Measurements from ENCODE around the gene KCNH1.

Gene KCNH1, protein sequence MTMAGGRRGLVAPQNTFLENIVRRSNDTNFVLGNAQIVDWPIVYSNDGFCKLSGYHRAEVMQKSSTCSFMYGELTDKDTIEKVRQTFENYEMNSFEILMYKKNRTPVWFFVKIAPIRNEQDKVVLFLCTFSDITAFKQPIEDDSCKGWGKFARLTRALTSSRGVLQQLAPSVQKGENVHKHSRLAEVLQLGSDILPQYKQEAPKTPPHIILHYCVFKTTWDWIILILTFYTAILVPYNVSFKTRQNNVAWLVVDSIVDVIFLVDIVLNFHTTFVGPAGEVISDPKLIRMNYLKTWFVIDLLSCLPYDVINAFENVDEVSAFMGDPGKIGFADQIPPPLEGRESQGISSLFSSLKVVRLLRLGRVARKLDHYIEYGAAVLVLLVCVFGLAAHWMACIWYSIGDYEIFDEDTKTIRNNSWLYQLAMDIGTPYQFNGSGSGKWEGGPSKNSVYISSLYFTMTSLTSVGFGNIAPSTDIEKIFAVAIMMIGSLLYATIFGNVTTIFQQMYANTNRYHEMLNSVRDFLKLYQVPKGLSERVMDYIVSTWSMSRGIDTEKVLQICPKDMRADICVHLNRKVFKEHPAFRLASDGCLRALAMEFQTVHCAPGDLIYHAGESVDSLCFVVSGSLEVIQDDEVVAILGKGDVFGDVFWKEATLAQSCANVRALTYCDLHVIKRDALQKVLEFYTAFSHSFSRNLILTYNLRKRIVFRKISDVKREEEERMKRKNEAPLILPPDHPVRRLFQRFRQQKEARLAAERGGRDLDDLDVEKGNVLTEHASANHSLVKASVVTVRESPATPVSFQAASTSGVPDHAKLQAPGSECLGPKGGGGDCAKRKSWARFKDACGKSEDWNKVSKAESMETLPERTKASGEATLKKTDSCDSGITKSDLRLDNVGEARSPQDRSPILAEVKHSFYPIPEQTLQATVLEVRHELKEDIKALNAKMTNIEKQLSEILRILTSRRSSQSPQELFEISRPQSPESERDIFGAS

DNA sequence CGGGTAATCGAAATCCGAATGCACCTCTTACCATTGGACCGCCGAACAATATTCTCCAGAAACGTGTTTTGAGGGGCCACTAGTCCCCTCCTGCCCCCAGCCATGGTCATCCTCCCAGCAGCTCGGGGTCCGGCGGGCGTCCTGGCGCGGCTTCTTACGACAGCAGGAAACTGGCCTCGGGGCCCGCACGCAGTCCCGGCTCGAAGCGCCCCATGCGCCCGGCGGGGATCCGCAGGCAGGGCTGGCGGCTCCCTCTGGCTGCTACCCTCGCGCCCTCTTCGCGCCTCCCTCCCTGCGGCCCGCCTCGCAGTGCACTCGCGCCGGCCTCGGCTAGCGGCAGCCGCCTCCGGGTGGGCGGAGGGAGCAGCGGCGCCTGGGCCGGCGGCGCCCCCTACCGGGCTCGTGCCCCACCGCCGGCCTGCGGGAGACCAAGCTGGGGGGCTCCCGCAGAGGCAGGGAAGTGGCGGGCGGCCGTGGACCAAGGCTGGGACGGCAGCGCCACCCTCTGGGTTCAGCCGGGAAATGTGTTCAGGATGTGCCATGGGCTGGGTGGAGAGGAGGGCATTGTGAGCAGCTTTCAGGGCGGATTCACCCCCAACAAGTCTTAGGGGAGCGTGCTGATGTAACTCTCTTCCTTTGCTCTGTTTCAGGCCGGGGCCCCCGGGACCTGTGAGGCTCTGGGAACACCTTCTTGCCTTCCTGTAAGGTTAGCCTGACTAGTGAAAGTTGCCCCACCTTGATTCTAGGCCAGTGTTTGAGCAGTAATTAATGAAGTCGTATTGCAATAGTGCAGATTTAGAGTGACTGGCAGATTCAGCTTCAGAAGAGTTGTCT, at the start of gene KCNH1:
Gene KCNH1 (minus strand): TSS at position 313 of the 834 bp plus-strand sequence. CDS start 203 bp downstream, at position 110.
- peak; percentile 95 for DNase-seq (ENCODE audit: low read depth, low spot score)

DNA sequence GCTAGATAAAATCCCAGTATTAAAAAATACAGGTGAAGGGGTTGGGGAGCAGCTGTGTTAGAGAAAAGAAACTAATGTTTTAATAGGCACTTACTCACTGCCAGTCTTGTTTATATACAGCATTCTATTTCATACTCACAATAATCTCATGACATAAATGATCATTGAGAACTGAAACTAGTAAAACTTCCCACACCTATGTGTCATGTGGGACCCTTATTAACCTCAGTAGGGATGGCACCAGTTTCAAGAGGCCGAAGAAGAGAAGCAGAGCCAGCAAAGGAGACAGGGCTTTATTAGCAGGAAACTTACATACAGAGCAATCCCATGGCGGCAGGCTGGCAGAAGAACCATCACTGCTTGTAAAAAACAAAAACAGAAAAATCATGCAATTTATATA, 48.8 kb upstream of the KCNH1 start:
- DNase-seq (ENCODE audit: low read depth, low spot score) = no peak

DNA sequence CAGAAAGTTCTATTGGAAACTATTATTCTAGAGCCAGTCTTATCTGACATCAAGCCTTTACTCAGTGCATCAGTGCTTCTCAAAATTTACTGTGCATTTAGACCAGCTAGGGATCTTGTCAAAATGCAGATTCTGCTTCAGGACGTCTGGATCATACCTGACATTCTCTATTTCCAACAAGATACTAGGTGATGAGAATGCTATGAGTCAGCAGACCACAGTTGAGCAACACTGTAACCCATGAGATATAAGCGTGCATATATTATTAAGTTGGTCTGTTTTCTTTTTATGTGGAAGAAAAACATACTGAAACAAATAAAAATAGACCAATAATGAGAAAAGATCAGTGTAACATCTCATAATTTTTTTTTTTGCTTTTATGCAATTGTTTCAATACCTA, 40.4 kb upstream of the KCNH1 start:
- no peak for DNase-seq (ENCODE audit: low read depth, low spot score)

DNA sequence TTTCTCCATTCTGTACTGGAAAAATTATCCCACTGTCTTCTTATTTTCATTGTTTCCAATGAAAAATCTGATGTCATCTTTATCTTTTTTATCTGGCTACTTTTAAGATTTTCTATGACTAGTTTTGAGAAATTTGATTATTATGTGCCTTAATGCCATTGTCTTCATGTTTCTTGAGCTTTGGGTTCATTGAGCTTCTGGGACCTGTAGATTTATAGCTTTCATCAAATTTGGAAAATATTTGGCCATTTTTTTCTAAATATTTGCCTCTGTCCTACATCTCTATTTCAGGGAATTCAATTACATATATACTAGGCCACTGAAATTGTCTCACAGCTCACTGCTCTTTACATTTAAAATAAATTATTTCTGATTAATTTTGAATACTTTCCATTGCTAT, 38.7 kb upstream of the KCNH1 start:
- DNase-seq (ENCODE audit: low read depth, low spot score) = no peak

DNA sequence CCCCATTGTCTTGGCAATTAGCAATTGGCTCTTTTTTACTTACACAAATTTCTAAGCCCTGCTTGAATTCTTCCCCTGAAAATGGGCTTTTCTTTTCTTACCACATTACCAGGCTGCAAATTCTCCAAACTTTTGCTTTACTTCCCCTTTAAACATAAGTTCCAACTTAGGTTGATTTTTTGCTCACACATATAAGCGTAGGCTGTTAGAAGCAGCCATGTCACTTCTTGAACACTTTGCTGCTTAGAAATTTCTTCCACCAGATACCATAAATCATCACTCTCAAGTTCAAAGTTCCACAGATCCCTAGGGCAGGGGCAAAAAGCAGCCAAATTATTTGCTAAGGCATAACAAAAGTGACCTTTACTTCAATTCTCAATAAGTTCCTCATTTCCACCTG, 35.4 kb upstream of the KCNH1 start:
- DNase-seq (ENCODE audit: low read depth, low spot score) = no peak

DNA sequence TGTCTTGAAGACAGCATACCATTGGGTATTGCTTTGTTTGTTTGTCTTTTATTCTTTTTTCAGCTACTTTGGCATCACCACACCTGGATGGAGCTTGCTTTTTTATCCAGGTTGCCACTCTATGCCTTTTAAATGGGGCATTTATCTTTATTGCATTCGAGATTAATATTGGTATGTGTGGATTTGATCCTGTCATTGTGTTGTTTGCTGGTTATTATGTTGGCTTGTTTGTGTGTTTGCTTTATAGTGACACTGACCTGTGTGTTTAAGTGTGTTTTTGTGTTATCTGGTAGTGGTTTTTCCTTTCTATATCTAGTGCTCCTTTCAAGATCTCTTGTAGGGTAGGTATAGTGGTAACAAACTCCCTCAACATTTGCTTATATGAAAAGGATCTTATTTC, 24.9 kb upstream of the KCNH1 start:
- no peak for DNase-seq (ENCODE audit: low read depth, low spot score)

DNA sequence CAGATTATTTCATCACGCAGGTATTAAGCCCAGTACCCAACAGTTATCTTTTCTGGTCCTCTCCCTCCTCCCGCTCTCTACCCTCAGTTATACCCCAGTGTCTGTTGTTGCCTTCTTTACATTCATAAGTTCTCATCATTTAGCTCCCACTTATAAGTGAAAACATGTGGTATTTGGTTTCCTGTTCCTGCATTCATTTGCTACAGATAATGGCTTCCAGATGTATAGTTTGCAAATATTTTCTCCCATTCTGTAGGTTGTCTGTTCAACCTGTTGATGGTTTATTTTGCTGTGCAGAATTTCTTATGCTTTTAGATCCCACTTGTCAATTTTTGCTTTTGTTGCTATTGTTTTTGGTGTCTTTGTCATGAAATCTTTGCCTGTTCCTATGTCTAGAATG, 21.1 kb upstream of the KCNH1 start:
- DNase-seq (ENCODE audit: low read depth, low spot score) = no peak

DNA sequence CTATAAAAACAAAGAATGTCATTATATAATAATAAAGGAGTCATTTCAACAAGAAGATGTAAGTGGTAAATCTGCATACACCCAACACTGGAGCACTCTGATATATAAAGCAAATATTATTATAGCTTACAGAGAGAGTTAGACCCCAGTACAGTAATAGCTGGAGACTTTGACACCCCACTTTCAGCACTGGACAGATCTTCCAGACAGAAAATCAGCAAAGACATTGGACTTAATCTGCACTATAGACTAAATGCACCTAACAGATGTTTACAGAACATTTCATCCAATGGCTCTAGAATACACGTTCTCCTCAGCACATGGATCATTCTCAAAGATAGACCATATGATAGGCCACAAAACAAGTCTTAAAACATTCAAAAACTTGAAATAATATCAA, 20.0 kb upstream of the KCNH1 start:
- no peak for DNase-seq (ENCODE audit: low read depth, low spot score)

DNA sequence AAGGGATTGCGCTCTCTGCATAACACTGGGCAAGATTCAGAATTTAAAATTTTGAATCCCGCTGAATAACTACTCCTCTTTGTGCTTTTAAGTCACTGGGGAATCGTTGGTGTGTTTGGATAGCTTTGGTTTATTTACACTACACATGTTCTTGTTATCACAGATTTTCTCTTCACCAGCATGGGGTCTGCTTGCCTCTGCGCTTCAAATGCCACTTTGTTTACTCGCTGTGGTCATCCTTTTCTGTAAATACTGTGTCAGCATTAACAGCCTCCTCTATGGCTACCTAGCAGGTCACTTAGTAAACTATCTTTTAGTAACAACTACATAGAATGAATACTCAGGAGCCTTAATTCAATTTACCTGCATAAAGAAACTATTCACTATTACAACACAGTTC, 14.4 kb upstream of the KCNH1 start:
- no peak for DNase-seq (ENCODE audit: low read depth, low spot score)

DNA sequence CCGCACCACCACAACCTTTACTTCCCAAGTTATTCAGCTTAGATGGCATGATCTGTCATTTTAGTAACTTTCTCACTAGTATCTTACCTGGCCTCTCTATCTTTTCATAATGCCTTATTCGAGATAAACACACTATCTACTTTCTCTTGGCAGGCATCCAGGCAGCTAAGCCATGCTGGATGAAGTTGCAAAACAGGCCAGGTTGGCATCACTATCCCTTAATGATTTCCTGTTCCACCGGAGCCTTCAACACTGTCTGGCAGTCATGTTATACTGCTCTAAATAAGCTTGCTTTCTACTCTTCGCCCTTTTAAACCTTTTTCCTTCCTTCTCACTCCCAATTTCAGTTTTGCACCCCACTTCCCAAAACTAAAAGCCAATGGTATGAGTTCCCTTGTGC, 12.0 kb upstream of the KCNH1 start:
- no peak for DNase-seq (ENCODE audit: low read depth, low spot score)

DNA sequence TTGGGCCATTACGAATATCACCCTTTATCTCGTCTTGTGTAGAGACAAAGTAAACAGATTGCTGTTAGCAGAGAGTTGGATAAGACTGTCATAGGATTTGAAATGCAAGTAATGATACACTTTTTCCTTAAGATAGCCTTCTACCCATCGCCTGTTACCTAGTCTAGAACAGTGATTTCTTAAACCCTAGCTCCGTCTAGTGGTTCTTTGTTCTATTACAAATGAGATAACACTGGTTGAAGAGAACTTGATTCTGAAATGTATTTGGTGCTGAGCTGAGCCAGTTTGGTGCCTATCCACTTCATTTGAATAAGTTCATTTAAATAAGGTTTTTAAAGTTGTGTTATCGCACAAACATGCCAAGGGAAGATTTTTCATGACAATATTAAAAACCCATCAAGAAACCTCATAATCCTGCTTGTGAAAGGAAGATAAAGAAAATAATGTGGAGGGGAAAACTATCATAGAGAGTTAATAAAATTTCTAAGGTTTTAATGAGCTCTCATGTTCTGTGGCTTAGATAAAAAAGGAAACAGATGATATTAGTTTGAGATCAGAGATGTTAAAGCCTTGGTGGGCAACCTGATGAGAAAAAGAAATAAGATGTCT, 1.5 kb upstream of the KCNH1 start:
- DNase-seq (ENCODE audit: low read depth, low spot score) = no peak

DNA sequence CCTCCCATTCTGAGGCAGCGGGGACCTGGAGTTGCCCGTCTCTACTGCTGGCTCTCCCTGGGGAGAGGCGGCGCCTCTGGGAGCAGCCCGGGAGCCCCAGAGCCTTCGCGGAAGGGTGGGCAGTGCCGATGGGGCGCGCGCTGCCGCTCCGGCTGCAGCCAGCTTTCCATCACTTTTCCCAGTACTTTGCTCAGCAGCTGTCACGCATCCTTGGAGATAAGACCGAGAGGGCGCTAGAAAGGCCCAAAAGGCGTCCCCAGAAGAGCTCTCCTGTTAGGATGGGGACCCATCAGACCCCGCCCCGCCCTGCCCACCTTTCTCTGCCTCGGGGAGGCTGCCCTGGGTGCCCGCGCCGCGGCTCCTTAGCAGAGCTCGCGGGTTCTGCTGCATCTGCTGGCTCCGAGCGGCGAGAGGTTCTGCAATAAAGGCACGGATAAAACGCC, 534 bp downstream of the KCNH1 start:
- no peak for DNase-seq (ENCODE audit: low read depth, low spot score)

DNA sequence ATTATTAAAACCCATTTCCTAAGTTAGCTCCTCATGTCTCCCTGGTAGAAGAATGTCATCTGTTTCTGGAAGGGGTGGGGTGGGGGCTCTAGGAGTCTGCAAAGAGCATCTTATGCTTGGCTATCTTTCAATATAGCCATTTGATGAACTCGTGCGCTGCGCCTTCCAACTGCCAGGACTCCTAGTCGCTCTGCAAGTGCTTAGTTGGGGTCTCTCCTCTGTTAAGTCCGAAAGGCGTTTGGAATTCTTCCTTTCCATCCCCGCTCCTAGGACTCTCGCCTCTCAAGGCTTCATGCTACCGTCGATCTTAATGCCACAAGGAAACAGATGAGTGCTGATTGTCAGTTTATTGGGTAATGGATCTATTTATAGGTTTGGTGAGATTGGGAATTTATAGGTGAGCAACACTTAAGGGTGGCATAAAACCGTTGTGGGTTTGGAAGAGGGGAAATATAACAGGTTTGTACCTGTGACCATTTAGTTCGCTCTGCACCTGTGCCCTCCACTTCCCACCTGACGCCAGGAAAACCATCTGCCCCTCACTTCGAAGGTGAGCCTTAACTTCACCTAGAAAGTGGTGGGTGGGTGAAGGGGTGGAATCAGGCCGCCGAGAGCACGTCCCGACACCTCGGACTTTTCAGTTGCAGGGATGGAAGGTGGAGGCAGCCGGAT, 1.1 kb downstream of the KCNH1 start:
- peak; percentile 4 for DNase-seq (ENCODE audit: low read depth, low spot score)

DNA sequence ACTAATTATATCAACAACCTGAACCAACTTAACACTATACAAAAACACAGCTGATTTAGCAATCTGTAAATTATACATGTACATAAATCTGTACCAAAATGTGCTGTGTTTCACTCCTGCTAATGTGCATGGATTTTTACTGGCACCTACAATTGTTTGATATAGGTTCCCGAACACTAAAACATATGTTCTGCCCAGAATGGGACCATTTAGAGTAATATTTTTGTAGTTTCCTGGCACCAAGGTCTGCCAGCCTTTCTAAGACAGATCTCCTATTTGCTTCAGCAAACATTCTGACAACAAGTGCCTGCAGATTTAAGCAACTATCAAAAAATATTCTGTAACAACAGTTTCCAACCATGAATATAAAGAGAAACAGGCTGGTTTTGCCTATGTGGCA, 4.2 kb downstream of the KCNH1 start:
- DNase-seq (ENCODE audit: low read depth, low spot score) = no peak

DNA sequence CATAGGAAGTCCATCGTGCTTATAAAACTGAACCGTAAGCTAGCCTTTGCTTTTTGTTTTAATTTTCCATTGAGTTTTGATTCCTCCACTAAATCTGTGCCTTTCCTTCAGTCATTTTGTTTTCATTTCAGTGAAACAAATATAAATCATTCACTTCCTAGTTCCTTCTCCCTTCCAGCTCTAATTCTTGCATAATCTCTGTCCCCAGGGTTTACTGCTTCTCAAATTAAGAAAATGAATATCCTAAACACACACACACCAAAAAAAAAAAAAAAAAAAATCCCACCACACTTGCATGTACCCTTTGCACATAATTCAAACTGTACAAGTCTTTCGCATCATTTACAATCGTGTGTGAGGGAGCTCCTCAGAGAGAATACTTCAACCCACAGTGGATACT, 6.8 kb downstream of the KCNH1 start:
- no peak for DNase-seq (ENCODE audit: low read depth, low spot score)

DNA sequence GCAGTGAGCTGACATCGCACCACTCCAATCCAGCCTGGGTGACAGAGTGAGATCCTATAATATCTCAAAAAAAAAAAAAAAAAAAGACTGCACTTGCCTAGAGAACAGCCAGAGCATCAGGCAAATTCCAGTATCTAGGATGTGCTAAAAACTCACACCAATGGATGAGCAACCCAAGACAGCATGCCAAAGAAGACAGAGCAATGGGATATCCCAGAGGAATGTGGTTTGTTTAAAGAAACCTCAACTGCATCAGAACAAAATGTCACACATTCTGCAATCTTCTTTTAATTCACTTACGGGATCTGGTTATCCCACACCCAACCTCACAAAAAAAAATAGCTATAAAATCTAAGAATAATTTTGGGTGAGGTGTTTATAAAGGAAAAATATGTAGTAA, 7.3 kb downstream of the KCNH1 start:
- DNase-seq (ENCODE audit: low read depth, low spot score) = no peak

DNA sequence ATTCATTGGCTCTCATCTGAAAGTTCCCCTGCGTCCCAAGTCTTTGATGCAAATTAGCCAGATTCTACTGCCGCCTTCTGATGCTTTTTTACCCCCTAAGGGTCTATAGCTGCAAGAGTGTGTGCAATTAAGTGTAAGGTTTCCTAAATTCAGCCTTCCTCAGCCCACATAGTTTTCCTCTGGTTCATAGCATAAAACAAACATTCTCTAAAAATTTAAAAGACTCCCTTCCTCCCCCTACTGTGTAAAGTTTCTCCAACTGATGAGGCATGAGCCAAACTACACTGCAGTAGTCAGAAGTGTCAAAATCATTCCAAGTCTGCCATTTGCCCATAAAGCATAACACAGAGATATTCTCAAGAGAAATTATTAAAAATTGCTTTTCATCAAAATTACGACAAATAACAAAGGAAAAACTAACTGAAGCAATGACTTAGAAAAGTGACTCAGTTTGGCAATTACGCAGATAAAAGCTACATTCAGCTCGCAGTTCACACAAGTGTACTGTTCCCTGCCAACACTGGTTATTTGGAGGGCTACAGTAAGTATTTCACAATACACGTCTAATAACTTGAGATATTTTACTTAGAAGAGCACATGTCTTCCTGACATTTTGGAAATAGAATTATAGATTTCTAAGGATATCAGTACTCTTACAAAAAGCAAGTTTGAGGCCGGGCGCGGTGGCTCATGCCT, 15.4 kb downstream of the KCNH1 start:
- no peak for DNase-seq (ENCODE audit: low read depth, low spot score)

DNA sequence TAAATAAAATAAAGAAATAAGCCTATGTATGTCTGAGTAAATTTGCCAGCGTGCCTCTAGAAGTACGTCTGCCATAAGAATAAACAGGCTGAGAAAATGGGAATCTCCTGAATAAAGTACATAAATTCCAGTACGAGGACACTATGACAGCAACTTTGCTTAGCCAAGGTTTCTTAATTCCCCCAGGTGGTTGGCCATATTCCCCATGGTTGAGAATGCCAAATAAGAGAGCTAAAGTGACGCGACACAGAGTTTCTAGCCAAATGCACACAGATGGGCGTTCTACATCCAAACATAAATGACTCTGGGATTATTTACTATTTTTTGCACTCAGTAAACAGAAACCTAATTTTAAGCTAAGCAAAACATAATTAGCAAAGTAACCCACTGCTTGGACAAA, 19.5 kb downstream of the KCNH1 start:
- no peak for DNase-seq (ENCODE audit: low read depth, low spot score)

DNA sequence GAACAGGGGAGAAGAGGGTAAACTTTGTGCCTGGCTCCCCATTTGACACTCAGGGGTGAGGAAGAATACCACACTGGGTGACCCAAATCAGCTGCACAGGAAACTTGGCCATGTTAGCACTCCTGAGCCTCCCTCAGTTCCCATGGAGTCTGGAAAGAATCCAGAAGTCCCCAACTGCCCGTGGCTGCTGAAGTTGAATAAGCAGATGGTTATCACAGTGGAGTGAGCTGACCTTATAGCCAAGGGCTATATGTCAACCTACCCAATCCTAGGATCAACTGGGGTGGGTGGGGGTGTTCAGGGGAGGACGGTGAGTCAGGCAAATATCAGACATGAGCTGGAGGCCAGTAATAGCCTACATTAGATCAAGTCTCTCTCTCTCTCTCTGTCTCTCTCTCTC, 20.4 kb downstream of the KCNH1 start:
- DNase-seq (ENCODE audit: low read depth, low spot score) = no peak

DNA sequence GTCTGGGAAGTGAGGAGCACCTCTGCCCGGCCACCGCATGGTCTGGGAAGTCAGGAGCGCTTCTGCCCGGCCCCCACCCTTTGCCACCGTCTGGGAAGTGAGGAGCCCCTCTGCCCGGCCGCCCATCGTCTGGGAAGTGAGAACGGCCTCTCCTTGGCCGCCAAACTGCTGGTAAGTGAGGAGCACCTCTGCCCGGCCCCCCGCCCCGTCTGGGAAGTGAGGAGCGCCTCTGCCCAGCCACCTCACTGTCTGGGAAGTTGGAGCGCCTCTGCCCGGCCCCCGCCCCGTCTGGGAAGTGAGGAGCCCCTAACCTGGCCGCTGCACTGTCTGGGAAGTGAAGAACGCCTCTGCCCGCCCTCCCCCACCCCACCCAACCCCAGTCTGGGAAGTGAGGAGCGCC, 22.6 kb downstream of the KCNH1 start:
- DNase-seq (ENCODE audit: low read depth, low spot score) = no peak
